Measurements from ENCODE around the gene MYO5A.
"Not testable (repeated sequence)": the region's sequence is repeated elsewhere in the genome, so short reads cannot be mapped to it uniquely, and the experiment has no call there.

MYO5A gene
- long read RNA-seq, partial matches to known transcripts = 4 of 6 reads
- long read RNA-seq, other reads (novel, unspliced or antisense) = 2 of 6 reads

DNA sequence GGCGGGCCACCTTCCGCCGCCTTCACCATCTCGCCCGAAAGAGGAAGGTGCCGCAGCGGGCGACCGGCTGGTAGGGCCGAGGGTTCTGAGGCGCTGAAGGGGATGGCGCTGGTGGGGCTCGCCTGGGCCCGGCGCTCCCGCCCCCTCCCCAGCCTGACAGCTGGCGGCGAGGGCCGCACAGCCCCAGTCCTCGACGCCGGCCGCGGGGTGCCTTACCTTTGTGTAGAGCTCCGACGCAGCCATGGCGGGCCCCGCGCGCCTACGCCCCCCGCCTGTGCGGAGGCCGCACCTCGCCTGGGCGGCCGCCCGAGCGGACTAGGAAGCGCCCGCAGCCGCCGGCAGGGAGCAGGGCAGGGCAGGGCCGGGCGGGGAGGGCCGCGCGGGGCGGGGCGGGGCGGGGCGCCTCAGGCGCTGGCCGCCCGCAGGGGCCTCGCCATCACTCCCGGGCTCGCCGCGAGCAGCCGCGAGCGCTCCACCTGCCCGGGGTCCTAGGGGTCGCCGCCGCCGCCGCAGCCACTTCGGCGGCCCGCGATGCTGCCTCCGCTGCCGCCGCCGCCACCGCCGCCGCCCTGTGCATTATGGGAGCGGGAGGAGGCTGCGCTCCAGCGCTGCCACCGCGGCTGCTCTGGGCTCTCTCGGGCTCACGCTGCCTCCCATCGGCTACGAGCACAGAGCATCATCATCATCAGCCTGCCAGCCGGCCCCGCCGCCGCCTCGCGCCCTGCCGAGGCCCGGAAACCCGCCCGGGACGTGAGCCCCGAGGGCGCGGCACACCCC is at the start of gene MYO5A:
Gene MYO5A (minus strand): TSS at position 317 of the 777 bp plus-strand sequence. CDS start 74 bp downstream, at position 243.
- H3K27ac ChIP-seq (replicated peaks) = peak within 1 kb of the TSS; percentile 62
- TF ChIP-seq GABPA (IDR thresholded peaks at IDR 0.05; ENCODE audit: low read depth) (no peak), POLR2AphosphoS5 (IDR thresholded peaks at IDR 0.05; ENCODE audit: low read depth) (peak; percentile 16; the same call in 1 of the 2 replicates)
- peak; percentile 26 to 76 for DNase-seq (ENCODE audit: low read depth in 1 of 2, low spot score in 1 of 2)
- H3K27me3 ChIP-seq (ENCODE audit: insufficient read depth, poor library complexity, severe bottlenecking) = no peaks in the 10 kb centered on the region
- H3K4me3 ChIP-seq (replicated peaks; ENCODE audit: insufficient read depth, low read length) = peak within 1 kb of the TSS; percentile 71

DNA sequence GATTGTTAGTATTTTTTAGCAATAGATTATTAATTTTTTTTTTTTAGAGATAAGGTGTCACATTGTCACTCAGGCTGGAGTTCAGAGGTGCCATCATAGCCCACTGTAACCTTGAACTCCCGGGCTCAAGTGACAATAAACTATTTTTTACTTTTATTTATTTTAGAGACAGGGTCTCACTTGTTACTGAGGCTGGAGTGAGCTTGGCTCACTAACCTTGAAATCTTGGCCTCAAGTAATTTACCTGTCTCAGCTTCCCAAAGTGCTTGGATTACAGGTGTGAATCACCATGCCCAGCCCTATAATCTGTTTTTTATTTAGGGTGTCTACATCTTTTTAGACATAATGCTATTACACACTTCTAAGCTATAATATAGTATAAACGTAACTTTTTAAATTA is 48.0 kb upstream of the MYO5A start:
- H3K27ac ChIP-seq (replicated peaks) = no peak overlapping the region

DNA sequence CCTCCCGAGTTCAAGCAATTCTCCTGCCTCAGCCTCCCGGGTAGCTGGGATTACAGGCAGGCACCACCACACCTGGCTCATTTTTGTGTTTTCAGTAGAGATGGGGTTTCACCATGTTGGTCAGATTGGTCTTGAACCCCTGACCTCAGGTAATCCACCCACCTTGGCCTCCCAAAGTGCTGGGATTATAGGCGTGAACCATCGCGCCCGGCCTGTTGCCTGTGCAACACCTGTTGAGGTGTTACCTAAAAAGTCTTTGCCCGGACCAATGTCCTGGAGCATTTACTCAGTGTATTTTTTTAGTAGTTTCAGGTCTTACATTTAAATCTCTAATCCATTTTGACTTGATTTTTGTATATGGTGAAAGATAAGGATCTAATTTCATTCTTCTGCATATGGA is 46.9 kb upstream of the MYO5A start:
- H3K4me3 ChIP-seq (replicated peaks; ENCODE audit: insufficient read depth, low read length); DNase-seq (ENCODE audit: low read depth in 1 of 2, low spot score in 1 of 2); H3K27me3 ChIP-seq (ENCODE audit: insufficient read depth, poor library complexity, severe bottlenecking); H3K27ac ChIP-seq (replicated peaks): not testable (repeated sequence)

More for the DNA sequence above, 48.0 kb upstream of the MYO5A start:
- no peak for DNase-seq (ENCODE audit: low read depth in 1 of 2, low spot score in 1 of 2)
- no peaks in the 10 kb centered on the region for H3K27me3 ChIP-seq (ENCODE audit: insufficient read depth, poor library complexity, severe bottlenecking)
- no peak overlapping the region for H3K4me3 ChIP-seq (replicated peaks; ENCODE audit: insufficient read depth, low read length)
- TF ChIP-seq, protein P1, sequence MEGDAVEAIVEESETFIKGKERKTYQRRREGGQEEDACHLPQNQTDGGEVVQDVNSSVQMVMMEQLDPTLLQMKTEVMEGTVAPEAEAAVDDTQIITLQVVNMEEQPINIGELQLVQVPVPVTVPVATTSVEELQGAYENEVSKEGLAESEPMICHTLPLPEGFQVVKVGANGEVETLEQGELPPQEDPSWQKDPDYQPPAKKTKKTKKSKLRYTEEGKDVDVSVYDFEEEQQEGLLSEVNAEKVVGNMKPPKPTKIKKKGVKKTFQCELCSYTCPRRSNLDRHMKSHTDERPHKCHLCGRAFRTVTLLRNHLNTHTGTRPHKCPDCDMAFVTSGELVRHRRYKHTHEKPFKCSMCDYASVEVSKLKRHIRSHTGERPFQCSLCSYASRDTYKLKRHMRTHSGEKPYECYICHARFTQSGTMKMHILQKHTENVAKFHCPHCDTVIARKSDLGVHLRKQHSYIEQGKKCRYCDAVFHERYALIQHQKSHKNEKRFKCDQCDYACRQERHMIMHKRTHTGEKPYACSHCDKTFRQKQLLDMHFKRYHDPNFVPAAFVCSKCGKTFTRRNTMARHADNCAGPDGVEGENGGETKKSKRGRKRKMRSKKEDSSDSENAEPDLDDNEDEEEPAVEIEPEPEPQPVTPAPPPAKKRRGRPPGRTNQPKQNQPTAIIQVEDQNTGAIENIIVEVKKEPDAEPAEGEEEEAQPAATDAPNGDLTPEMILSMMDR (IDR thresholded peaks at IDR 0.05; ENCODE audit: insufficient read depth, low read length) = no peak
- TF ChIP-seq GABPA (IDR thresholded peaks at IDR 0.05; ENCODE audit: low read depth) = no peak
- no peak for TF ChIP-seq SPI1 (IDR thresholded peaks at IDR 0.05; ENCODE audit: borderline replicate concordance, low read depth)
- TF ChIP-seq, protein P2, sequence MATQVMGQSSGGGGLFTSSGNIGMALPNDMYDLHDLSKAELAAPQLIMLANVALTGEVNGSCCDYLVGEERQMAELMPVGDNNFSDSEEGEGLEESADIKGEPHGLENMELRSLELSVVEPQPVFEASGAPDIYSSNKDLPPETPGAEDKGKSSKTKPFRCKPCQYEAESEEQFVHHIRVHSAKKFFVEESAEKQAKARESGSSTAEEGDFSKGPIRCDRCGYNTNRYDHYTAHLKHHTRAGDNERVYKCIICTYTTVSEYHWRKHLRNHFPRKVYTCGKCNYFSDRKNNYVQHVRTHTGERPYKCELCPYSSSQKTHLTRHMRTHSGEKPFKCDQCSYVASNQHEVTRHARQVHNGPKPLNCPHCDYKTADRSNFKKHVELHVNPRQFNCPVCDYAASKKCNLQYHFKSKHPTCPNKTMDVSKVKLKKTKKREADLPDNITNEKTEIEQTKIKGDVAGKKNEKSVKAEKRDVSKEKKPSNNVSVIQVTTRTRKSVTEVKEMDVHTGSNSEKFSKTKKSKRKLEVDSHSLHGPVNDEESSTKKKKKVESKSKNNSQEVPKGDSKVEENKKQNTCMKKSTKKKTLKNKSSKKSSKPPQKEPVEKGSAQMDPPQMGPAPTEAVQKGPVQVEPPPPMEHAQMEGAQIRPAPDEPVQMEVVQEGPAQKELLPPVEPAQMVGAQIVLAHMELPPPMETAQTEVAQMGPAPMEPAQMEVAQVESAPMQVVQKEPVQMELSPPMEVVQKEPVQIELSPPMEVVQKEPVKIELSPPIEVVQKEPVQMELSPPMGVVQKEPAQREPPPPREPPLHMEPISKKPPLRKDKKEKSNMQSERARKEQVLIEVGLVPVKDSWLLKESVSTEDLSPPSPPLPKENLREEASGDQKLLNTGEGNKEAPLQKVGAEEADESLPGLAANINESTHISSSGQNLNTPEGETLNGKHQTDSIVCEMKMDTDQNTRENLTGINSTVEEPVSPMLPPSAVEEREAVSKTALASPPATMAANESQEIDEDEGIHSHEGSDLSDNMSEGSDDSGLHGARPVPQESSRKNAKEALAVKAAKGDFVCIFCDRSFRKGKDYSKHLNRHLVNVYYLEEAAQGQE (IDR thresholded peaks at IDR 0.05; ENCODE audit: insufficient replicate concordance, low read depth) = no peak
- TF ChIP-seq POLR2AphosphoS5 (IDR thresholded peaks at IDR 0.05; ENCODE audit: low read depth) = no peak

DNA sequence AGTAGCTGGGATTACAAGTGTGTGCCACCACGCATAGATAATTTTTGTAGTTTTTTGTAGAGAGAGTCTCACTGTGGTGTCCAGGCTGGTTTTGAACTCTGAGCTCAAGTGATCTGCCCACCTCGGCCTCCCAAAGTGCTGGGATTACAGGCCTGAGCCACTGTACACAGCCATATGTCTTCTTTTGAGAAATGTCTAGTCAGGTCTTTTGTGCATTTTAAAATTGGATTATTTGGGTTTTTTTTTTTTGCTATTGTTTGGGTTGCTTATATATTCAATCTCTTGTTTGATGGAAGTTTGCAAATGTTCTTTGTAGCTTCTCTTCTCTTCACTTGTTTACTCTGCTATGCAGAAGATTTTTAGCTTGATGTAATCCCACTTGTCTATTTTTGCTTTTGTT is 46.4 kb upstream of the MYO5A start:
- no peaks in the 10 kb centered on the region for H3K27me3 ChIP-seq (ENCODE audit: insufficient read depth, poor library complexity, severe bottlenecking)
- DNase-seq (ENCODE audit: low read depth in 1 of 2, low spot score in 1 of 2) = no peak
- H3K27ac ChIP-seq (replicated peaks) = no peak overlapping the region
- no peak overlapping the region for H3K4me3 ChIP-seq (replicated peaks; ENCODE audit: insufficient read depth, low read length)
- no peak for TF ChIP-seq POLR2AphosphoS5 (IDR thresholded peaks at IDR 0.05; ENCODE audit: low read depth)
- TF ChIP-seq, protein P2 (IDR thresholded peaks at IDR 0.05; ENCODE audit: insufficient replicate concordance, low read depth) = no peak

DNA sequence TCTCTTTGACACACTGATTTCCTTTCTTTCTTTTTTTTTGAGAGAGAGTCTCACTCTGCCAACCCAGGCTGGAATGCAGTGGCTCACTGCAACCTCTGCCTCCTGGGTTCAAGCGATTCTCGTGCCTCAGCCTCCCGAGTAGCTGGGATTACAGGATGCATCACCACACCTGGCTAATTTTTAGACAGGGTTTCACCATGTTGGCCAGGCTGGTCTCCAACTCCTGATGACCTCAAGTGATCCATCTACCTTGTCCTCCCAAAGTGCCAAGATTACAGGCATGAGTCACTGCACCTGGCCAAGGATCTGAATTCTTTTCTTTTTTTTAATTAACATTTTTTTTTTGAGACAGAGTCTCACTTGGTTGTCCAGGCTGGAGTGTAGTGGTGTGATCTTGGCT is 45.9 kb upstream of the MYO5A start:
- not testable (repeated sequence) for DNase-seq (ENCODE audit: low read depth in 1 of 2, low spot score in 1 of 2); H3K27me3 ChIP-seq (ENCODE audit: insufficient read depth, poor library complexity, severe bottlenecking); H3K27ac ChIP-seq (replicated peaks); H3K4me3 ChIP-seq (replicated peaks; ENCODE audit: insufficient read depth, low read length)
